IMR-90 (cell line): ENCODE measurements around the gene ACO1. TPM values are rescaled to one million over a fixed set of nuclear protein-coding genes. Genes with fewer than 3 reads are reported as not detected.

Source experiments
- ATAC-seq: fragments of 200-7000 bp; cut with Tn5 transposase; 2 replicates; pipeline ENCODE4 v1.9.1; 2020; ENCODE audit warnings: low read depth, mild to moderate bottlenecking, moderate library complexity
- BruUV-seq: library from RNA; stranded (reverse); fragments of 400-500 nt; replicated peaks from 2 replicates; lab custom pipeline; 2021; lab: Mats Ljungman, UMichigan
- CTCF ChIA-PET: fragments of 300-600 bp; formaldehyde crosslinking; extraction: SDS; loops from one replicate; lab custom pipeline; 2021; ENCODE audit warnings: antibody characterized with exemption; lab: Yijun Ruan, JAX
- POLR2A ChIA-PET: fragments of 300-600 bp; sonication (Branson Sonifier 250); formaldehyde crosslinking; loops from one replicate; lab custom pipeline; 2022; ENCODE audit warnings: antibody characterized with exemption; ENCODE audit not compliant: unreplicated experiment; lab: Charles Lee
- DNase-seq: peaks from one replicate; pipeline ENCODE4 v3.0.0; 2013
- H2AFZ ChIP-seq: replicated peaks from 2 replicates; pipeline ENCODE3; 2013; ENCODE audit warnings: low read length, mild to moderate bottlenecking; ENCODE audit not compliant: poor library complexity
- H2AK5ac ChIP-seq: 2 replicates; pipeline ENCODE4 v1.6.1; 2013; ENCODE audit warnings: low read depth, low read length, inconsistent platforms
- H2AK9ac ChIP-seq: replicated peaks from 2 replicates; pipeline ENCODE3; 2013; ENCODE audit warnings: mild to moderate bottlenecking, low read depth, low read length, moderate library complexity; ENCODE audit not compliant: poor library complexity
- H2BK120ac ChIP-seq: 2 replicates; pipeline ENCODE4 v1.6.1; 2013; ENCODE audit warnings: low read depth, low read length, inconsistent platforms
- H2BK15ac ChIP-seq: 3 replicates; pipeline ENCODE4 v1.6.1; 2013; ENCODE audit warnings: low read depth, low read length, inconsistent platforms
- H2BK20ac ChIP-seq: 2 replicates; pipeline ENCODE4 v1.6.1; 2013; ENCODE audit warnings: low read depth, mild to moderate bottlenecking, inconsistent platforms, low read length, moderate library complexity
- H2BK5ac ChIP-seq: 2 replicates; pipeline ENCODE4 v1.6.1; 2013; ENCODE audit warnings: mild to moderate bottlenecking, low read depth, low read length, inconsistent platforms; ENCODE audit not compliant: poor library complexity, severe bottlenecking
- H3K14ac ChIP-seq: replicated peaks from 2 replicates; pipeline ENCODE4 v1.6.1; 2013; ENCODE audit warnings: low read depth, low read length, inconsistent platforms
- H3K18ac ChIP-seq: 2 replicates; pipeline ENCODE4 v1.6.1; 2013; ENCODE audit warnings: low read depth, low read length, control low read depth
- H3K23ac ChIP-seq: 2 replicates; pipeline ENCODE4 v1.6.1; 2013; ENCODE audit warnings: low read depth, low read length, inconsistent platforms
- H3K27ac ChIP-seq: 2 replicates; pipeline ENCODE4 v1.5.1; 2013; ENCODE audit warnings: mild to moderate bottlenecking, control low read depth, low read length; ENCODE audit not compliant: insufficient read depth
- H3K27me3 ChIP-seq: 2 replicates; pipeline ENCODE4 v1.6.1; 2013; ENCODE audit warnings: low read length; ENCODE audit not compliant: control insufficient read depth, insufficient read depth
- H3K36me3 ChIP-seq: 2 replicates; pipeline ENCODE4 v1.6.1; 2013; ENCODE audit warnings: low read length, mixed read lengths; ENCODE audit not compliant: control insufficient read depth, insufficient read depth
- H3K4ac ChIP-seq: 2 replicates; pipeline ENCODE4 v1.6.1; 2013; ENCODE audit warnings: low read depth, low read length, inconsistent platforms
- H3K4me1 ChIP-seq: 2 replicates; pipeline ENCODE4 v1.6.1; 2013; ENCODE audit warnings: low read length, mixed read lengths; ENCODE audit not compliant: control insufficient read depth, insufficient read depth
- H3K4me2 ChIP-seq: 2 replicates; pipeline ENCODE4 v1.6.1; 2013; ENCODE audit warnings: low read depth, mild to moderate bottlenecking, control low read depth, low read length, moderate library complexity
- H3K4me3 ChIP-seq: 2 replicates; pipeline ENCODE4 v1.5.1; 2013; ENCODE audit warnings: low read depth, mild to moderate bottlenecking, control low read depth, low read length, moderate library complexity; ENCODE audit not compliant: insufficient read depth
- H3K56ac ChIP-seq: 2 replicates; pipeline ENCODE4 v1.6.1; 2013; ENCODE audit warnings: low read length, inconsistent platforms; ENCODE audit not compliant: insufficient read depth; ENCODE audit errors: extremely low read depth
- H3K79me1 ChIP-seq, 2 experiments: 2 replicates each; pipeline ENCODE4 v1.6.1; 2013; ENCODE audit warnings: low read length in 2 of 2, inconsistent platforms in 1 of 2, low read depth in 1 of 2
- H3K9ac ChIP-seq: 2 replicates; pipeline ENCODE4 v1.6.1; 2013; ENCODE audit warnings: low read depth, low read length, control low read depth
- H3K9me1 ChIP-seq: 2 replicates; pipeline ENCODE4 v1.6.1; 2013; ENCODE audit warnings: low read length, inconsistent platforms; ENCODE audit not compliant: insufficient read depth
- H3K9me3 ChIP-seq: 2 replicates; pipeline ENCODE4 v1.6.1; 2013; ENCODE audit warnings: low read length; ENCODE audit not compliant: control insufficient read depth, insufficient read depth
- H4K20me1 ChIP-seq: 2 replicates; pipeline ENCODE4 v1.6.1; 2013; ENCODE audit warnings: low read length, inconsistent platforms; ENCODE audit not compliant: insufficient read depth
- H4K5ac ChIP-seq: 2 replicates; pipeline ENCODE4 v1.6.1; 2013; ENCODE audit warnings: mild to moderate bottlenecking, low read depth, low read length, control low read depth
- H4K8ac ChIP-seq, 2 experiments: 2 replicates each; pipeline ENCODE4 v1.6.1; 2013; ENCODE audit warnings: low read depth in 2 of 2, low read length in 2 of 2, control low read depth in 1 of 2, inconsistent platforms in 1 of 2
- H4K91ac ChIP-seq: 2 replicates; pipeline ENCODE4 v1.6.1; 2013; ENCODE audit warnings: low read depth, low read length, inconsistent platforms; ENCODE audit not compliant: insufficient read depth
- BHLHE40 ChIP-seq: fragments of 150-350 bp; IDR thresholded peaks from 2 replicates; pipeline ENCODE4 v1.6.1; 2016; ENCODE audit warnings: mild to moderate bottlenecking, low read depth, low read length
- FOS ChIP-seq: fragments of 150-350 bp; IDR thresholded peaks from 2 replicates; pipeline ENCODE4 v1.6.1; 2016; ENCODE audit warnings: low read depth, low read length
- MAZ ChIP-seq: IDR thresholded peaks from 2 replicates; pipeline ENCODE4 v1.6.1; 2012; ENCODE audit warnings: low read depth, mild to moderate bottlenecking, low read length, improper control_type of control experiment, moderate library complexity, borderline replicate concordance
- POLR2A ChIP-seq: IDR thresholded peaks from 2 replicates; pipeline ENCODE4 v1.6.1; 2012; ENCODE audit warnings: mild to moderate bottlenecking, low read depth, low read length
- RAD21 ChIP-seq: IDR thresholded peaks from 2 replicates; pipeline ENCODE4 v1.6.1; 2012; ENCODE audit warnings: low read length, improper control_type of control experiment
- RCOR1 ChIP-seq: IDR thresholded peaks from 2 replicates; pipeline ENCODE4 v1.6.1; 2012; ENCODE audit warnings: mild to moderate bottlenecking, low read length, improper control_type of control experiment; ENCODE audit not compliant: insufficient replicate concordance
- RFX5 ChIP-seq: IDR thresholded peaks from 2 replicates; pipeline ENCODE4 v1.8.0; 2012; ENCODE audit warnings: low read depth, mild to moderate bottlenecking, low read length, moderate library complexity
- WGBS, 2 experiments: methylation state at CpG; one replicate each; pipeline versions ENCODE4 v1.1.5 to v1.1.7; 2013; ENCODE audit warnings: missing lambda C conversion rate in 2 of 2; ENCODE audit not compliant: insufficient read length in 1 of 2; ENCODE audit errors: extremely low coverage in 2 of 2; 5-methylcytosine and 5-hydroxymethylcytosine counted together
- dilution Hi-C: fragments of 300-500 bp; cut with HindIII; formaldehyde crosslinking; loops from one replicate; pipeline ENCODE4 v1.14.3; 2018; ENCODE audit warnings: low sequenced_read_pairs; ENCODE audit not compliant: unreplicated experiment
- in situ Hi-C: fragments of 300-500 bp; cut with MboI; formaldehyde crosslinking; loops from 3 replicates; pipeline ENCODE4 v1.14.3; 2019; ENCODE audit warnings: low sequenced_read_pairs, inconsistent platforms, mixed read lengths
- intact Hi-C: fragments of 100-400 bp; cut with micrococcal nuclease; formaldehyde crosslinking; loops from 2 replicates; pipeline ENCODE4 v1.10.0; 2022
- polyA plus RNA-seq, 3 experiments: library from polyadenylated mRNA; depleted of rRNA; stranded (reverse); fragments of >200 nt; gene quantifications; 2 replicates each; pipeline ENCODE4 v1.2.3, GENCODE V29; 2012; ENCODE audit warnings: low replicate concordance in 1 of 3
- total RNA-seq: library from RNA; depleted of rRNA; stranded (reverse); fragments of >200 nt; gene quantifications from 2 replicates; pipeline ENCODE4 v1.2.3, GENCODE V29; 2012
- TF ChIP-seq, protein P1 (sequence below): fragments of 150-350 bp; IDR thresholded peaks from 2 replicates; pipeline ENCODE4 v1.6.1; 2017; ENCODE audit warnings: mild to moderate bottlenecking, antibody characterized with exemption, low read length, low read depth

Gene ACO1
- total and polyA plus RNA-seq, 2 of the 4 experiments (the other 2 are of a cell fraction) = 85.9 to 158 TPM

DNA sequence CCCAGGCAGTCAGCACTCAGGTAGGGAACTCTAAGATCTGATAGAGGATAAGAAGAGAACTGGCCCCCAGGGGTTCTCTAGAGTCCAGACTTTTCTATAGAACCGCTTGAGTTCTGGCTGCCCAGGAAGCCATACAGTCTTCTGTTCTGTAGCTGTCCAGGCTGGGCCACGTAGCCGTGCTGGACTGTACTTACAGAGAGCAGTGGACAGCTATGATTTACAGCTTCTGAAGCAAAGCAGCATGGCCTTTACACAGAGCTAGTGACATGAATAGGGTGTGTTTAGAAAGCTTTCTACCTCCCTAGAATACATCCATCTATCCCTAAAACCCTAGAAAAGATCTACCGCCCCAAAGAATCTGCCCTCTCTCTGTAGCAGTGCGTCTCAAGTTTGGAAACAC is 57.2 kb downstream of the ACO1 start:
- no peak overlapping the region for H2BK15ac ChIP-seq
- H3K9me3 ChIP-seq = no peaks in the 10 kb centered on the region
- no peak overlapping the region for H3K27ac ChIP-seq
- H3K18ac ChIP-seq = no peak overlapping the region
- no peak overlapping the region for H2AK5ac ChIP-seq
- H2BK20ac ChIP-seq = no peak overlapping the region
- H3K9ac ChIP-seq = no peak overlapping the region
- ATAC-seq (no peak), DNase-seq (no peak)
- H3K14ac ChIP-seq = no peak overlapping the region
- H3K4me3 ChIP-seq = no peak overlapping the region
- H2BK5ac ChIP-seq = no peak overlapping the region
- dilution Hi-C loops = loop anchor here (25.0 kb wide), 1 partner anchor 121 kb away; the partner anchor contains the start of genes NDUFB6, SMIM27 and TOPORS
- peaks cover 37% of the 10 kb centered on the region for H3K36me3 ChIP-seq
- H4K8ac ChIP-seq = no peak overlapping the region
- TF ChIP-seq POLR2A (no peak), MAZ (no peak), BHLHE40 (no peak), RAD21 (no peak), FOS (no peak), RFX5 (no peak), RCOR1 (no peak)
- TF ChIP-seq, protein P1, sequence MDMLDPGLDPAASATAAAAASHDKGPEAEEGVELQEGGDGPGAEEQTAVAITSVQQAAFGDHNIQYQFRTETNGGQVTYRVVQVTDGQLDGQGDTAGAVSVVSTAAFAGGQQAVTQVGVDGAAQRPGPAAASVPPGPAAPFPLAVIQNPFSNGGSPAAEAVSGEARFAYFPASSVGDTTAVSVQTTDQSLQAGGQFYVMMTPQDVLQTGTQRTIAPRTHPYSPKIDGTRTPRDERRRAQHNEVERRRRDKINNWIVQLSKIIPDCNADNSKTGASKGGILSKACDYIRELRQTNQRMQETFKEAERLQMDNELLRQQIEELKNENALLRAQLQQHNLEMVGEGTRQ = no peak
- no peak overlapping the region for H4K5ac ChIP-seq
- ChIA-PET POLR2A (no interaction called here), CTCF (interaction anchor here (1.0 kb wide), 1 partner anchor 63 kb away, joined by 3 read pairs; no protein-coding TSS in a partner anchor)
- no peaks in the 10 kb centered on the region; a peak in 1 of 4 replicates for H3K79me1 ChIP-seq
- no peaks in the 10 kb centered on the region for H4K20me1 ChIP-seq
- H3K23ac ChIP-seq = no peak overlapping the region
- H3K4me2 ChIP-seq = no peak overlapping the region
- no peak overlapping the region for H3K56ac ChIP-seq
- in situ Hi-C loops = no loop called here
- H4K91ac ChIP-seq = no peak overlapping the region
- no TSS peak for BruUV-seq
- no peak overlapping the region for H2BK120ac ChIP-seq
- no CpG with 5 or more reads among the region's 5 CpGs for WGBS, 2 experiments
- H3K9me1 ChIP-seq = no peaks in the 10 kb centered on the region
- H2AFZ ChIP-seq = no peak overlapping the region
- no peaks in the 10 kb centered on the region for H3K27me3 ChIP-seq
- no peak overlapping the region for H3K4ac ChIP-seq
- intact Hi-C loops = no loop called here
- H2AK9ac ChIP-seq = no peak overlapping the region
- H3K4me1 ChIP-seq = no peaks in the 10 kb centered on the region
